Activated CD8-positive, alpha-beta memory T cell treated with anti-CD3 and anti-CD28 coated beads for 36 hours (primary cell): ENCODE results near the gene COL16A1. TPM values are rescaled to one million over a fixed set of nuclear protein-coding genes. Genes with fewer than 3 reads are reported as not detected.

Source experiments
- CTCF ChIA-PET: fragments of 350-600 bp; sonication (Branson Sonifier 250); formaldehyde crosslinking; loops from one replicate; lab custom pipeline; 2021; ENCODE audit warnings: antibody characterized with exemption; lab: Charles Lee
- POLR2A ChIA-PET: fragments of 350-600 bp; sonication (Branson Sonifier 250); formaldehyde crosslinking; loops from one replicate; lab custom pipeline; 2021; ENCODE audit warnings: antibody characterized with exemption; lab: Charles Lee
- total RNA-seq, 2 experiments: library from RNA; stranded (reverse); gene quantifications; one replicate each; pipeline ENCODE4 v1.2.3, GENCODE V29; 2021

Gene COL16A1
- total RNA-seq, 2 experiments from 2014 or later: not detected

- ChIA-PET CTCF (interaction anchor here (1.2 kb wide), 1 partner anchor 9 kb away, joined by 3 read pairs; no protein-coding TSS in a partner anchor), POLR2A (no interaction called here)
These were observed 30.4 kb downstream of the COL16A1 start for GRCh38 chr1:31673433-31673832.

GRCh38 chr1:31672986-31673385 is 30.8 kb downstream of the COL16A1 start:
- POLR2A ChIA-PET: no interaction called here
- CTCF ChIA-PET: interaction anchor here (1.2 kb wide), 1 partner anchor 8 kb away, joined by 3 read pairs; no protein-coding TSS in a partner anchor

- ChIA-PET POLR2A (no interaction called here), CTCF (interaction anchor here (0.6 kb wide), 1 partner anchor 145 kb away, joined by 3 read pairs; no protein-coding TSS in a partner anchor)
These were observed 32.1 kb downstream of the COL16A1 start for GRCh38 chr1:31671561-31672201.

DNA sequence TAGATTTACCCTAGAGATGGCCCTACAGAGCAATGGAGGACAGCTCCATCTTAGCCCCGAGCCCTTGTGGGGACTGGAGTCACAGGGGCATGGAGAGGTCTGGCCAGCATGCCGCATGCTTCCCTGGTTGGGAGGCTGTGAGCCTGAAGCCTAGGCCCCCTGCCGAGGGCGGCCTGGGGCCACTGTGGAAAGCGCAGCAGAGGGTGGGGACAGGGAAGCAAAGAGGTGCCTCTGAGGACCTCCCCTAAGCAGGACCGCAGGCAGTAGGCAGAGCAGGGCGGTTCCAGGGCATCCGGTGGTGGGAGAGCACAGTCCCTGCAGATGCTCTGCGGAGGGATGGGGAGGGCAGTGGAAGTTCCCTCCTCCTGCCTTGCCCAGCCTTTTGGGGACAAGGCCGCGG is 32.7 kb downstream of the COL16A1 start:
- ChIA-PET CTCF (interaction anchor here (0.6 to 1.7 kb wide), 7 partner anchors 12 to 144 kb away, joined by 3 to 8 read pairs (median 4); no protein-coding TSS in a partner anchor), POLR2A (no interaction called here)

DNA sequence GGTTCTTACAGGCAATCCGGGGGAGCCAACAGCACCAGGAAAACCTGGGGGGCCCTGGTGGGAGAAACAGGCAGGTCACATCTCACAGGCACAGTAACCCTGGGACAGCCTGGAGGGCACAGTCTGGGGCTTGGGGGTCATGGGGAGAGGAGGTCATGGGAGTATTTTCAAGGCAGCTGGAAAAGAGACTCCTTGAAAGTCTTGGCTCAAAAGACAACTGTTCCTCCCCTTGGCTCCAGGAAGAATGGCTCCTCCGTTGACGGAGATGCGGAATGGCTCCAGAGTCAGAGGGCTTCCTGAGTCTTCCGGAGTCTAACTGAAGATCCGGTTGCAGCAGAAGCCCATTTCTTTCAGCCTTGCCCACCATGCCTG is 33.2 kb downstream of the COL16A1 start:
- ChIA-PET POLR2A (no interaction called here), CTCF (interaction anchor here (1.0 to 1.7 kb wide), 6 partner anchors 12 to 120 kb away, joined by 3 to 8 read pairs (median 4); no protein-coding TSS in a partner anchor)

DNA sequence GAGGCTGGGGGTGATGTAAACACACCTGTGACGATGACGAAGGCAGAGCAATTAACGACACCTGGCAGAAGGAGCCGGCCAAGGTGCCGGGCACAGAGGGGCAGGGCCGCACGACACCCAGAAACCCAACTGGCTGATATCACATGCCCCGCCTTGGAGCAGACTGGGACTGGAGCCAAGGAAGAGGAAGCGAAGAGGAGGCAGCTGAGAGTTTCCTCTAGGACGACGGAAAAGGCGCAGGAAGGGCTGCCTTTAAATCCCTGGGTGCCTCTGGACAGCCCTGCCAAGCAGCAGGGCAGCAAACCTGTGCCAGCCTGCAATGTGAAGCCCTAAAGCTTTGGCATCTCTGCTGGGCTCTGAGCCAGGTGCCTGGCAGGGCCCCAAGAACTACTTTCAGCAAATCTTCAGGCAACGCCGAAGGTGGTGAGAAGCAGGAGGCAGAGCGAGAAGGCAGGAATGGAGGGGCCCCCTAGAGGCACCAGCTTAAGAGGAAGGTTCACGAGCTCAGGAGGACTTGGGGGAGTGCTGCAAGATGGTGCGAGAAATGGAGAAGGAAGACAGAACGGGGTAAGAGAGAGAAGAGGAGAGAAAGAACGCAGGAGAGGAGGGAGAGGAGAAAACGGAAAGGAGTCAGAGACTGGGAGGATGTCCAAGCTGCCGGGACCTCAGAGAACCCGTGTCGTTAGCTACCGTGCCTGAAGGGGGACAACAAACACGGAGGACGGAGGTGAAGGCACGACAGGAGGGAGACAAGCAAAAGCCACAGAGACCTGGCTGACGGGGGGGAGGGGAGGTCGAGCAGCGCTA is 33.8 kb downstream of the COL16A1 start:
- POLR2A ChIA-PET: no interaction called here
- CTCF ChIA-PET: interaction anchor here (1.0 to 1.7 kb wide), 6 partner anchors 11 to 121 kb away, joined by 3 to 8 read pairs (median 4); no protein-coding TSS in a partner anchor

DNA sequence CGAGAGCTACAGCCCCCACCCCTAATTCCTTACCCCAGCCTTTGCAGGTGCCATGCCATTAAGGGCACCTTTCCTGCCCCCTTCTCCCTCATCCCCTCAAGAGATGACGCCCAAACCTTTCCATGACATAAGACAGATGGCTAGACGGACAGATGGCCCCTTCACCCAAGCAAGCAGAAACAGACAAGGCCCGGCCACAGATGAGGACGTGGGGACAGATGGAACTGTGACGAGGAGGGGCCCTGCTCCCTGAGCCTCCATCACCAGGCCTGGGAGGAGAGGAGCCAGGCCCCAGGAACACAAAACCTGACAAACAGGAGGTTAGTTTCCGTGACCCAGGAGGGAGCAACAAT is 34.4 kb downstream of the COL16A1 start:
- POLR2A ChIA-PET: no interaction called here
- CTCF ChIA-PET: interaction anchor here (1.7 kb wide), 1 partner anchor 120 kb away, joined by 8 read pairs; no protein-coding TSS in a partner anchor

GRCh38 chr1:31668303-31668883 is 35.4 kb downstream of the COL16A1 start:
- ChIA-PET POLR2A (no interaction called here), CTCF (interaction anchor here (5.2 kb wide), 1 partner anchor 122 kb away, joined by 43 read pairs; no protein-coding TSS in a partner anchor)

DNA sequence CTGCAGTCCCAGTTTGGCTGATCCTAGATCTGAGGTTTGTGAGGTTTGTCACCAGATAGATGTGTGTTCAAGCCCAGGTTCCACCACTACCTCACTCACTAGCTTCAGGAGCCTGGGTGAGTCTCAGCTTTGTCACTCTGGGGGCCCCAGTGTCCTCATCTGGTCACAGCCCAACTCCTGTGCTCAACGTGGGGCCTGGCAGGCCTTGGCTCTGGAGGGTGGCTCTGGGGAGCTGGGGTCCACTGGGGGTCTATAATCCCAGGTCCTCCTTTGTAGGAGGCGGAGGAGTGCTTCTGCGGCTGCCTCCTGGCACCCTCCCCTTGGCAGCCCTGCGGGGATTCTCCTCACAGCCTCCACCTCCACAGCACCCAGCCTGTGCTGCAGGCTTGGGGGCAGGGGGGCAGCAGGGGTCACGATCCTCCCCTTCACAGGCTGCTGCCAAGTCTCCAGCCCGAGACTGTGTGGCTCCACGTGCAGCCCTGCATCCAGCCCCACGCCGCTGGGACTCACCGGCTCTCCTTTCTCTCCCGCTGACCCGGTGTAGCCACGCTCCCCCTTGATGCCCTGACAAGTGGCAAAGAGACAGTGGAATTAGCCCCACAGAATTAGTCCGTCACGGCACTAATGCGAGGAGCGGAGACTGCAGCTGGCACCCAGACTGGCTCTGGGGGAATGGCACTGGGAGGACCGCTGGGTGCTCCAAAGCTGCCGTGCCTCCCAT is 36.6 kb downstream of the COL16A1 start:
- POLR2A ChIA-PET: no interaction called here

DNA sequence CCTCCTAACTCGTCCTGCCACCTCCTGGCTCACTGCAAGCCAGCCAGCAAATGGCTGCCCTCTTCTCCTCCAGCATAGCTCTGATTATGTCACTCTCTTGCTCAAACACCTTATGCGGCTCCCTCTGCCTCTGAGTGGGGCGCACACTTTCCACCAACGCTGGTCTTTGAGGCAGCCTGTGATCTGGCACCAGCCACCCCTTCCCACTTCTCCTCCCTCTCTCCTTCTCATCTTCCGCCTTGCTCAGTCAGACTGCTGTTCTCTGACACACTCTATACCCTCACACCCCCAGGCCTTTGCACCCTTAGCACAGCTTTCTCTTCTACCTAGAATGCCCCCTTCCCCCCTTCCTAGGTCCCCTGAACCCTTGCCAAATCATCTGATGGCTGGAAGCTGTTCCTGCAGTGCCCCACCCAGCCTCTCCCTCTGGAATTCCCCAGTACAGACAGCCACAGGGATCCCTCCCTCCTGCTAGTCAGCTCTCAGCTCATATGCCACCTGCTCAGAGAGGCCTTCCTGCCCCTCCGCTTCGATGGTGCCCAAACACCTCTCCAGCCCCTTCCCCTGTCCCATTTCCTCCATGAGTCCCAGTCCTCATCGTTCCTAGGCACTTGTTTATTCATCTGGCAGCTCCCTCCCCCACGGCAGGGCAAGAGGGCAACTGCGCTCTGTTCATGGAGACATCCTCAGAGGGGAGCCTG is 37.4 kb downstream of the COL16A1 start:
- CTCF ChIA-PET: interaction anchor here (2.5 to 5.2 kb wide), 2 partner anchors 79 to 124 kb away, joined by 21 to 43 read pairs; no protein-coding TSS in a partner anchor
- POLR2A ChIA-PET: no interaction called here

More for the DNA sequence above, 36.6 kb downstream of the COL16A1 start:
- CTCF ChIA-PET: interaction anchor here (0.6 to 5.2 kb wide), 2 partner anchors 40 to 123 kb away, joined by 3 to 43 read pairs; no protein-coding TSS in a partner anchor

DNA sequence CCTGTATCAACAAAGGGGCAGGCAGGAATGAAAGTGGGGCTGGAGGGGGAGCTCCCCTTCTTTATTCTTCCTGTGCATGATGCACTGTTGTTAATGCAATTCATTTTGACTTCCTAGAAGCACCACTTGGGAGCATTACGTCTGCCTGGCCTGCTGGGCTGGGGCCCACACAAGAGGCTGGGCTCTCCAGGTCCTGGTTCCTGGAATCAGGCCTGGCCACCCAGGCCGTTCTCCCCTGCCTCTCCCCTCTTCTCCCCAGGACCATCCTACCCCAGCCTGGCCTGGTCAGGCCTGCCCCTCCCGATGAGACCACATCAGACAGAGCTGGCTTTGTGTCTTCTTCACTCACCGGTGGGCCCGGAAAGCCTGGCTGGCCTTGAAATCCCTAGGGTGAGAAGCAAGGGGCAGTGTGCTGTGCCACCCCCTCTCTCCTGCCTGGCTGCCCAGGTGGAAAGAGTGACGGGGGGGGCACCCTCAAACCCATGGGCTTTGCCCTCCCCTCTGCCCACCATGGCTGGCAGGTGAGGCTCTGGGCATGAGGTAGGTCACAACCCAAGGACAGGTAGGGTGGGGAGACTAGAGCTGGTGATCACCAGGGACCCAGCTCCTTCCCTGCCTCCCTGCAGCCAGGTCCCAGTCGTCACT is 38.5 kb downstream of the COL16A1 start:
- POLR2A ChIA-PET: no interaction called here

GRCh38 chr1:31664528-31664927 is 39.3 kb downstream of the COL16A1 start:
- CTCF ChIA-PET: interaction anchor here (0.7 to 5.2 kb wide), 14 partner anchors 9 to 299 kb away, joined by 3 to 43 read pairs (median 4); partner anchors contain the start of gene PEF1
- POLR2A ChIA-PET: no interaction called here

More for the DNA sequence above, 38.5 kb downstream of the COL16A1 start:
- CTCF ChIA-PET: interaction anchor here (0.7 to 5.2 kb wide), 8 partner anchors 8 to 298 kb away, joined by 3 to 43 read pairs (median 4); no protein-coding TSS in a partner anchor

DNA sequence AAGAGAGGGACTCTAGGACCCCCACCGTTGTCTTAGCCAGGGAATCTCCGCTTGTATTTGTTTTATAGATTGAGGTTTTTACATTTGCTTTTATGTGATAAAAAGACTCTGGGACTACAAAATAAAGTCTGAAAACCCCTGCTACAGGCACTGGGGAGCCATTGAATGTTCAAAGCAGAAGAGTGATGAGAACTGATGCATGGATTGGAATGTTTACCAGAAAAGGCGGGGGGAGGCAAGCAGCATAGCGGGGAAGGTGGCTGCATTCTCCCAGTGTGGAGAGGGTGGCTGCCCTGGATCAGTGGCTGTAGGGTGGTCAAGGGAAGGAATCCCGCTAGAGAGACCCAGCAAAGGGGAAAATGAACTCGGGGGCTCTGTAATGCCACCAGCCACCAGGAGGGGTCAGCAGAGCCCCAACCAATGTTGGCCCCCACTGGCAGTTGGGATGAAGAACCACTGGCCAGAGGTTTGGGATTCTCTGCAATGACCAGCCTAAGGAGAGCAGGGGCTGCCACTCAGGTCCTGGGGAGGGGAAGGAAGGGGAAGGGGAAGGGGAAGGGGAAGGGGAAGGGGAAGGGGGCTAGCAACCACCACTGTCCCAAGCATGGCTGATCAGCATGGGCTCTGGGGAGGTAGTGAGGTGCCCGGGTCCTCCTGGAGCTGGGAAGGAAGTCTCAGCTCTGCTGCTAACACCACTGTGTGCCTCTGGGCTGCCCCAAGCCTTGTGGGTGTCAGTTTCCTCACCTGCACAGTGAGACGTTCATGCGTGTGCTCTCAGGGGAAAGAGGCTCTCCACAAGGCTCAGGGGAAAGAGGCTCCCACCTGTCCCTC is 40.0 kb downstream of the COL16A1 start:
- ChIA-PET CTCF (interaction anchor here (0.7 to 5.2 kb wide), 17 partner anchors 9 to 300 kb away, joined by 3 to 43 read pairs (median 4); partner anchors contain the start of gene PEF1), POLR2A (no interaction called here)

GRCh38 chr1:31662463-31662862 is 41.4 kb downstream of the COL16A1 start:
- CTCF ChIA-PET: interaction anchor here (1.1 to 1.5 kb wide), 5 partner anchors 20 to 128 kb away, joined by 3 to 12 read pairs (median 4); no protein-coding TSS in a partner anchor
- POLR2A ChIA-PET: no interaction called here

- ChIA-PET POLR2A (no interaction called here), CTCF (interaction anchor here (1.1 to 1.5 kb wide), 3 partner anchors 21 to 128 kb away, joined by 4 to 10 read pairs (median 4); no protein-coding TSS in a partner anchor)
These were observed 42.0 kb downstream of the COL16A1 start for GRCh38 chr1:31661856-31662255.

DNA sequence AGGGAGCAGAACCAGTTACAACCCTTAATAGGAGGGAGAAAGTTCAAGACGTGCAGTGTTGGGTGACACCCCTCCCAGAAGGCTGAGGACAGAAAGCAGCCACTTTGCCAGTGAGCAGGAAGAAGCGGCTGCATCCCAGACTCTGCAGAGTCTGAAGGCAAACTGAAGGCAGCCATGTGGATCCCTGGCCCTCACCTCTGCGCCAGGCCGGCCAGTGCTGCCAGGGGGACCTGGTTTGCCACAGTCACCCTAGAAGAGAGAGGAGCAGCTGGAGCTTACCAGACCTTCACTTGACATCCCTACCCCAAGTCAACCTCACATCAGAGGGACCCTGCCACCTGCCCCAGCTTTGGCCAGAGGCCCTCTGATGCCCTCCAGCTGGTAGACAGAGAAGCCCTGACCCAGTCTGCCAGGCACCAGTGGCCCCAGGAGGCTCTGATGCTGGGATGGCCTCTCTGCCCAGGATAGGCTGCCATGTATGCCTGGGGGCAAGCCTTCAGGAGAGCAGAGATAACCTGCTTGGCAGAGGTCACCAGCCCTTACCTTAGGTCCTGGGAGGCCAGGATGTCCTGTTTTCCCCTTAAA is 42.9 kb downstream of the COL16A1 start:
- CTCF ChIA-PET: interaction anchor here (0.5 to 1.5 kb wide), 3 partner anchors 66 to 129 kb away, joined by 3 to 10 read pairs (median 4); no protein-coding TSS in a partner anchor
- POLR2A ChIA-PET: no interaction called here
